GM12801 (cell line): ENCODE data around the gene FCHSD2.

Experiments
- CTCF ChIP-seq: IDR thresholded peaks from one replicate; pipeline ENCODE4 v1.5.1; 2011; ENCODE audit warnings: control low read depth; ENCODE audit not compliant: insufficient read length; ENCODE audit errors: extremely low read depth

FCHSD2 gene

DNA sequence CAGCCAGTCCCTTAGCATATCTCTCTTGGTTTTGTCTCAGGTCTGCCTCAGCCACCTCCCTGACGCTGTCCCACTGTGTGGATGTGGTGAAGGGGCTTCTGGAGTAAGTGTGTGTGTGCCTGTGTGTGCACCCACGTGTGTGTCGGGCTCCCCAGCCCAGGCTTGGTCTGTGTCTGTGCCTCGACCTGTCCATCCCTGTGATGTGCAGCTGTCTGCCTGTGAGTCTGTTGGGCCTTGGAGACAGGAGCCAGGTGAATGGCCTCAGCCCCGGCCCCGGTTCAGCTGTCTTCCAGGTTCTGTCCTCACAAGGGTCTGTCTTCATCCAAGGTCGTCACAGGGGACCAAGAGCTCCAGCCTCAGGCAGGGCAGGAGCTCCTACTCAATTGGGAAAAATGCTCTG lies 318.1 kb downstream of the FCHSD2 start:
- TF ChIP-seq CTCF, result no peak

GRCh38 chr11:72823105-72823804 lies 318.9 kb downstream of the FCHSD2 start:
- no peak for TF ChIP-seq CTCF

GRCh38 chr11:72821920-72822799 lies 320.0 kb downstream of the FCHSD2 start:
- no peak for TF ChIP-seq CTCF

- no peak for TF ChIP-seq CTCF
Measured at GRCh38 chr11:72821221-72821919, 320.7 kb downstream of the FCHSD2 start.

DNA sequence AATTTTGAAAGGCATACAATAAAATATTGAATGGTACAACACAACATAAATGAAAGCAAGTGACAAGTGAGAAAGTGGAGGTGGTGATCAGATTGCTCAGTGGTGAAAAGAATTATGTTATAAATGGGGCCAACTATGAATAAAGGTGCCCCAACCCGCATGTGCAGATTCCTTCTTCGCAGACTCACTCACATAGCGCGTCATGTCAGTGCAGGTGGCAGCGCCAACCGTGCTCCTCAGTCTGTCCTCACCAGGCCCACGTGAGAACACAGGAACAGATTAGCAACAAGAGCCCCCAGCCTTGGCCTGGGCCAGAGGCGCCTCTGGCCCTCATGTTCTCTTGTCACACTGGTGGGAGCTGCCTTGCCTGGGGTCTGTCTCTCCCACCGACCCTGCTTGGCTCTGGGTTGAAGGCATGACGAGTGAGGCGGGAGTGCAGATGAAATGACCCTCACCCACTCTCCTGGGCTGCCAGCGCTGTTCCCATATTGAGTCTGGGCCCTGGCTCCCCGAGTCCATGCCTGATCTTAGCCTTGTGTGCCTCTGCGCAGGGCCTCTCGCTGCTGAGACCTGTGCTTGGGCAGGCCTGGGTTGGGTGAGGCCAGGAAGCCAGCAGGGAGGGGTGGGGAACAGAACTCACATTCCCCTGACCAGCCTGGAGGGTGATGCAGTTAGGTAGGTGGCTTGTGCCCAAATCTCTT lies 321.5 kb downstream of the FCHSD2 start:
- TF ChIP-seq CTCF, result no peak

DNA sequence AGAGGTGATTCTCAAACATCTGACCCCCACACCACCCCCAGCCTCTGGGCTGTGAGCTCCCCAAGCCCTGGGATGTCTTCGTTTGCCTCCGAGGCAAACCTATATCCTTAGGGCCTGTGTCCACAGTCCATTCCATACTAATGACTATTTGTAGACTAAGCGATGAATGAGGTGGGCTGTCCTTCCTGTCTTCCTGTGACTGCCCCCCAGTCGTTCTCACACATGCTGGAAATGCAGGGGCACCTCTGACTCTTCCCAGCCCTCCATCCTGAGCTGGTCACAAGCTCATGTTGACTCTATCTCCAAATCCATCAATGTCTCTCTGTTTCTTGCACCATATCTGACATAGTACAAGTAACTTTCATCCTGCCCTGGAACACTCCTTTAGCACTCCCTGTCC lies 323.1 kb downstream of the FCHSD2 start:
- no peak for TF ChIP-seq CTCF

DNA sequence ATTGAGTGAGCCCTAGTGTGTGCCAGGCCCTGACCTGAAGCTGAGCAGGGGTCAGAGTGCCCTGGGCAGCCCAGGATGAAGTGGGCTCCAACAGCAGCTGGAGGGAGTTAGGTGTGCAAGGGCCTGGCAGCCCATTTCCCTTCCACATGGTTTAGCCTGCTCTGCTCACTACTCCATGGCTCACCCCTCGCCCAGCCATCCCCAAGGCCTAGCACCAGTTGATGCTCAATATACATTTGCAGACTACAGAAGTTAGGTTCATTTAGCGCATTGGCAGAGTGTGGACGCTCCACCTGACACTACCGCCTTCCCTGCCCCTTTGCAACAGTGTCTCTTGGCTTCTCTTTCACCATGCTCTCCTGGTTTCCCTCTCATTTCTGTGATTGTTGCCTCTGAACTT lies 324.2 kb downstream of the FCHSD2 start:
- TF ChIP-seq CTCF, result no peak
